Lower lobe of right lung (tissue), 2 donors: ENCODE results near the gene ATP13A5. TPM values are rescaled to one million over a fixed set of nuclear protein-coding genes. Genes with fewer than 3 reads are reported as not detected.

Experiments
- ATAC-seq, 2 donors: fragments of 200-7000 bp; cut with Tn5 transposase; one replicate each; pipeline ENCODE4 v1.9.1; 2020 to 2022; ENCODE audit warnings: mild to moderate bottlenecking in 2 of 2, moderate library complexity in 2 of 2
- DNase-seq: peaks from one replicate; pipeline ENCODE4 v3.0.0-alpha.2; 2020
- H3K27ac ChIP-seq: fragments of 200-600 bp; one replicate; pipeline ENCODE4 v1.8.0; 2022
- H3K27me3 ChIP-seq: fragments of 200-600 bp; one replicate; pipeline ENCODE4 v1.8.0; 2022; ENCODE audit warnings: low read depth
- H3K36me3 ChIP-seq: fragments of 200-600 bp; one replicate; pipeline ENCODE4 v1.8.0; 2022; ENCODE audit warnings: mild to moderate bottlenecking
- H3K4me1 ChIP-seq: fragments of 200-600 bp; one replicate; pipeline ENCODE4 v1.8.0; 2022
- H3K4me3 ChIP-seq: fragments of 200-600 bp; one replicate; pipeline ENCODE4 v1.8.0; 2022; ENCODE audit warnings: mild to moderate bottlenecking
- H3K9me3 ChIP-seq: fragments of 200-600 bp; one replicate; pipeline ENCODE4 v1.8.0; 2022
- intact Hi-C: fragments of 100-400 bp; cut with DNase I; formaldehyde crosslinking; loops from one replicate; pipeline ENCODE4 v1.11.0; 2022
- total RNA-seq: library from RNA; stranded (reverse); fragmentation: NEBNext Ultra II Directional; extraction: Animal tissue kit (Norgen Biotek cat#: 25700); gene quantifications from one replicate; pipeline ENCODE4 v1.2.1, GENCODE V29; 2021
- TF ChIP-seq, protein P1 (sequence below): fragments of 200-600 bp; IDR thresholded peaks from one replicate; pipeline ENCODE4 v1.8.0; 2022; ENCODE audit warnings: antibody characterized with exemption, mild to moderate bottlenecking
- donor health status: DM: no; HTN: yes; CAD: no; lungs with severe emphysema.

ATP13A5 gene
- total RNA-seq, 1 donor from 2014 or later = 2.0 TPM

DNA sequence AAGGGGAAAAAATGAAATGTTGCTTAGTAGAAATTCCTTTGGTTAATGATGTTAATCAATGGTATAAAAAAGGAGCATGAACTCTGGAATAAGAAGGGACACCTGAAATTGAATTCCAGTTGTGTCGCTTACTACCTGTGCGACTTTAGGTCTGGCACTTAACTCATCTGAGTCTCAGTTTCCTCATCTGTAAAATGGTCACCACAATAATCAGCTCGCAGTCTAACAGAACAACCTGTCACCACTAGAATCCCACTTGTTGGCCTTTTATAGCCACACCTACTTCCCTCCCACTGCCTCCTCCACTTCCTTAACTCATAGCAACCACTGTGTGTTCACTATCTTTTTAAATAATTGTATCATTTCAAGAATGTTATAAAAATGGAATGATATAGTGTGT, 135.0 kb downstream of the ATP13A5 start:
- intact Hi-C loops = no loop called here
- Histone ChIP-seq H3K36me3 (no peaks in the 10 kb centered on the region), H3K27ac (no peak overlapping the region), H3K27me3 (peaks cover 7% of the 10 kb centered on the region), H3K9me3 (peaks cover 5% of the 10 kb centered on the region), H3K4me3 (no peak overlapping the region), H3K4me1 (no peaks in the 10 kb centered on the region)
- no peak for DNase-seq
- TF ChIP-seq, protein P1, sequence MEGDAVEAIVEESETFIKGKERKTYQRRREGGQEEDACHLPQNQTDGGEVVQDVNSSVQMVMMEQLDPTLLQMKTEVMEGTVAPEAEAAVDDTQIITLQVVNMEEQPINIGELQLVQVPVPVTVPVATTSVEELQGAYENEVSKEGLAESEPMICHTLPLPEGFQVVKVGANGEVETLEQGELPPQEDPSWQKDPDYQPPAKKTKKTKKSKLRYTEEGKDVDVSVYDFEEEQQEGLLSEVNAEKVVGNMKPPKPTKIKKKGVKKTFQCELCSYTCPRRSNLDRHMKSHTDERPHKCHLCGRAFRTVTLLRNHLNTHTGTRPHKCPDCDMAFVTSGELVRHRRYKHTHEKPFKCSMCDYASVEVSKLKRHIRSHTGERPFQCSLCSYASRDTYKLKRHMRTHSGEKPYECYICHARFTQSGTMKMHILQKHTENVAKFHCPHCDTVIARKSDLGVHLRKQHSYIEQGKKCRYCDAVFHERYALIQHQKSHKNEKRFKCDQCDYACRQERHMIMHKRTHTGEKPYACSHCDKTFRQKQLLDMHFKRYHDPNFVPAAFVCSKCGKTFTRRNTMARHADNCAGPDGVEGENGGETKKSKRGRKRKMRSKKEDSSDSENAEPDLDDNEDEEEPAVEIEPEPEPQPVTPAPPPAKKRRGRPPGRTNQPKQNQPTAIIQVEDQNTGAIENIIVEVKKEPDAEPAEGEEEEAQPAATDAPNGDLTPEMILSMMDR = no peak
- no peak for ATAC-seq

DNA sequence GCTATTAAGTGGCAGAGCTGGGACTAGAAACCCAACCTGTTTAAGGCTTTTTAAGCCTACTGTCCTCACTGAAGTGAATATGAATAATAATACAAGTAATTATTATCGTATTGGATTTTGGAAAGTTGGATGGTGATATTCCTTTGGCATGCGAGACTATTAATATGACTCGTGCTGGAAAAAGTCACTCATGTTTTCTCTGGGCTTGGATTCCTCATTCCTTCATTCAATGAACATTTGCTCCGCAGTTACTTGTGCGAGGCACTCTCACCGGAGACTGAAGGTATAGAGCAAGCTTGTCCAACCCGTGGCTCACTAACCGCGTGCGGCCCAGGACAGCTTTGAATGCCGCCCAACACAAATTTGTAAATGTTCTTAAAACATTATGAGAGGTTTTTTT, 136.8 kb downstream of the ATP13A5 start:
- intact Hi-C loops = no loop called here
- H3K36me3 ChIP-seq = no peaks in the 10 kb centered on the region
- DNase-seq = no peak
- H3K4me3 ChIP-seq = peak overlapping the region; percentile 43
- H3K27ac ChIP-seq = no peak overlapping the region
- H3K9me3 ChIP-seq = no peaks in the 10 kb centered on the region
- H3K4me1 ChIP-seq = no peaks in the 10 kb centered on the region
- ATAC-seq = no peak
- TF ChIP-seq, protein P1 = no peak
- H3K27me3 ChIP-seq = peaks cover 7% of the 10 kb centered on the region

DNA sequence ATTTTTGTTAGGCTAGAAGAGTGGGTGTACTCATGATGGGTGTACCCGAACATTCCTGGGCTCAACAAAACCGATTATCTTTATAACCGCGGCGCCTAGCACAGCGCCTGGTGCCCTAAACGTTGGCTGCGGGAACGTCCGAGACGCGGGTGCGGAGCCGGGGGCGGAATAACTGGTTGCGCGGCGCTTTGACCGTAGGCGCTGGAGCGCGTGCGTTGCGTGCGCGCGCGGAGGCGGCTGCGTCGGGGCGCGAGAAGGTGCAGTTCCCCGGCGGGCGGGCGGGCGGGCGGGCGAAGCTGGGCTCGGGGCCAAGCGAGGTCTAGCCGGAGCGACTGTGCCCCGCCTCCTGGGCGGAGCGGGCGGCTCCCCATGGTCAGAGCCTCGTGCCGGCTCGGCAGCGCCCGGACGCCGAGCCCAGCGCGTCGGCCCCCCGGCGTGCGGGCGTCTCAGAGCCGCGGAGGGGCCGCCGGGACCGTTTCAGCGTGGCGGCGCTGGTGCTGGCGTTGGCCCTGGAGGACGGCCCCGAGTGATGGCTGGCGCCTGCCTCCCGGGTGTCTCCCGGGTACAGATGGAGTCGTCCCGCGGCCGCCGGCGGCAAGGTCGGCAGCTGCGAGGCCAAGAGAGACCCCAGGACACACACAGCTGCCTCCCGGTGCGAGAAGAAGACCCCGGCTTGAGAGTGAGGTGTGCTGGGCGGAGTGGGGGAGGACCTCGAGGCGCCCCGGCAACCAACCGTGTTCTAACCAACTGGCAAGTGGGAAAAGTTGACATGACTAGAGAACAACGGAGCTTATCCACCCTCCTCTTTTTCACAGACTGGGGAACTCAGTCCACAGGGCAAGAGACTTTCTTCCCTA, 137.5 kb downstream of the ATP13A5 start, which contains the start of gene PLAAT1:
PLAAT1 (plus strand) TSS at position 373 of the 857 bp plus-strand sequence. CDS start 14,429 bp downstream, outside the sequence.
- H3K27me3 ChIP-seq = peaks cover 7% of the 10 kb centered on the region
- H3K4me1 ChIP-seq = no peaks in the 10 kb centered on the region
- H3K27ac ChIP-seq = no peak within 1 kb of the TSS
- TF ChIP-seq, protein P1 = no peak
- intact Hi-C loops = no loop called here
- H3K9me3 ChIP-seq = no peaks in the 10 kb centered on the region
- ATAC-seq (peak; percentile 93 to 95), DNase-seq (peak; percentile 77)
- peak within 1 kb of the TSS; percentile 43 for H3K4me3 ChIP-seq
- no peaks in the 10 kb centered on the region for H3K36me3 ChIP-seq

DNA sequence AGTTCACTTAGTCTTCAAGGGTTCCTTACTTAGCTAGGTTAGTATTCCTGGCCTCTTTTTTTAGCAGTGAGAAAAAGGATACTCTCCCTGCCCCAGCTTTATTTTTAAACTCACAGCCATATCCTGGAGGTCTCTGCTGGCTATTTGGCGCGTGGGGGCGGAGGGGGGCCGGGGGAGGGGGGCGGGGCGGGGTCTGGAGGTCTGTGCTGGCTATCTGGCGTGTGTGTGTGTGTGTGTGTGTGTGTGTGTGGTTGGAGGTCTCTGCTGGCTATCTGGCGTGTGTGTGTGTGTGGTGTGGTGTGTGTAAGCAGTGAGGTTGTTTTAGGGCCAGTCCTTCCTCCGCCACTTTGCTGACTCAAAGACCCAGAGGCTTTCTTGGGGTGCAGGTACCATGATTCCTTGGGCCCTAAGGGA, 138.1 kb downstream of the ATP13A5 start:
- H3K27ac ChIP-seq = no peak overlapping the region
- H3K9me3 ChIP-seq = no peaks in the 10 kb centered on the region
- intact Hi-C loops = no loop called here
- TF ChIP-seq, protein P1 = no peak
- no peaks in the 10 kb centered on the region for H3K4me1 ChIP-seq
- ATAC-seq (peak; percentile 16 to 37), DNase-seq (no peak)
- peaks cover 7% of the 10 kb centered on the region for H3K27me3 ChIP-seq
- peak overlapping the region; percentile 43 for H3K4me3 ChIP-seq
- H3K36me3 ChIP-seq = no peaks in the 10 kb centered on the region

DNA sequence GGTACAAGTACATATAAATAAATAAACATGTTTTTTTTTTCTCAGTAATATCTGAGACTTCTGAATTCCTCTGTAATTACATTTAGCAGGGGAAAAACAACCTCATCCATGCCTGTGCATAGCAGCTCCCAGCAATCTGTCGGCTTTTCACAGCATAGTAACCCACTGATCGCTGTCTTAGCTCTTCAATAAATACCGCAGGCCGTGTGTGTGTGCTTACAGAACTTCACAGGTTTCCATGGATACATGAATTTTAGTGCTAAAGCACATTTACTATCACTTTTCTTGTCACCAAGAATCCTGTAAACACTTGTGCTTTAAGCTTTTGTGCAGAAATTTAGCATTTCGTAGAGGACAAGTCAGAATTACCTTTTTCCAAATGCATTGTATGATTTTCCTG, 141.5 kb downstream of the ATP13A5 start:
- DNase-seq = no peak
- H3K27me3 ChIP-seq = peaks cover 7% of the 10 kb centered on the region
- intact Hi-C loops = no loop called here
- H3K36me3 ChIP-seq = no peaks in the 10 kb centered on the region
- H3K4me3 ChIP-seq = no peak overlapping the region
- H3K27ac ChIP-seq = no peak overlapping the region
- no peak for ATAC-seq
- no peaks in the 10 kb centered on the region for H3K4me1 ChIP-seq
- TF ChIP-seq, protein P1 = no peak
- H3K9me3 ChIP-seq = no peaks in the 10 kb centered on the region
